ENCODE measurements around the gene TTLL11.

DNA sequence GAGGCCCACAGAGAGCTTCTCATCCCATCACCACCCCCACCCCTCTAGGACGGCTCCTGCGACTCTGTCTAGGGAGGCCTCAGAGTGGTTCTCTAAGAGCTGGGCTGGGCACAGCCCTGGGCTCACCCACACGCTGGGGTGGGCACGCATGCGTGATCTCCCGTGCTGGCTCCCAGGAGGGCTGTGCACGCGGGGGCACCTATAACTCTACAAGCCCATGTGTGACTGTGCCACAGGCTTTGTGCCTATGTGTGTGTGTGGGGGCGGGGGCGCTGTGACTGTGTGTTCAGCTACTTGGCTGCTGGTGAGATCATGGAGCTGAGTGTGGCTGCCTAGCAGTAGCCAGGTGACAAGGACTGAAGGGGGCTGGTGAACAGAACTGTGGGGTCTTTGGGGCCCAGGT, 34.3 kb upstream of the TTLL11 start:
- TF ChIP-seq GATA3 (IDR thresholded peaks at IDR 0.05; ENCODE audit: low read depth, low read length) (no peak), GATA2 (IDR thresholded peaks at IDR 0.05; ENCODE audit: low read depth, low read length) (no peak)

Measured in SH-SY5Y (cell line).